K562 (cell line): ENCODE results near the gene GTF2I.
"Not testable (repeated sequence)": the region's sequence is repeated elsewhere in the genome, so short reads cannot be mapped to it uniquely, and the experiment has no call there.

Experiments used
- HDAC2 ChIP-seq: fragments of 450-650 bp; IDR thresholded peaks from 2 replicates; pipeline ENCODE4 v1.6.1; 2016; ENCODE audit warnings: mild to moderate bottlenecking
- SMARCE1 ChIP-seq: fragments of 450-650 bp; IDR thresholded peaks from 2 replicates; pipeline ENCODE4 v1.7.1; 2016; ENCODE audit warnings: mild to moderate bottlenecking

DNA sequence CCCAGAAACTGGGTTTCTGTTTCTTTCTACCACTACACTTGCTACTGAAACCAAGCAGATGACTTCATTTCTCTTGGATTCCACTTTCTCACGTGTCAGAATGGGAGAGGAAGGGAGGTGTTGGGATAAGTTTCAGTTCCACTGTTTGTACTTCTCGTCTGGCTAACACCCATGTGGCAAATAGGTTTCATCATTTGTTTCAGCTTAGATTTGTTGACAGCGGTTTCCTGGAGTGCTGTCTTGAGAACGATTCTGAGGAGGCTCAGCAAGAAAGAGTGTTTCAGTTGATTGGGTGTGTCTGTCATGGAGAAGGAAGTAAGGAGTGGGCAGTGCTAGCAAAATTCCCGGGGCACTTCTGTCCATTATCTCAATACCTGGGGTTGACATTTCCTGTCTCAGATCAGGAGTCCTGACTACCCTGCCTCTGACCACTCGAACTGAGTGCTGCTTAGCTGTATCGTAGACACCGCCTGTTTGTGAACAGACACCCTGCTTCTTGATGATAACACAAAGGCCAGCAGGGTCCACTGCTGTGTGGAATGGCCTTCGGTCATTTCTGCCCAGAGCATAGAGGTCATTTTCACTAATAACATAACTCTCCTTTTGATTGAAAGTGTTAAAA is 86.5 kb downstream of the GTF2I start:
- TF ChIP-seq SMARCE1, HDAC2: not testable (repeated sequence)
